ENCODE data around the gene AADAT. TPM values are rescaled to one million over a fixed set of nuclear protein-coding genes. Genes with fewer than 3 reads are reported as not detected.

The AADAT gene
- total and polyA plus RNA-seq, 4 donors = 3.8 to 16.1 (median 12.4) TPM

GRCh38 chr4:170051402-170051801, 38.4 kb downstream of the AADAT start:
- Histone ChIP-seq H3K4me1 (ENCODE audit: control insufficient read depth in 4 of 4, insufficient read depth in 4 of 4, low read length in 3 of 4) (no peaks in the 10 kb centered on the region), H3K27ac (ENCODE audit: low read depth in 1 of 2, low read length in 2 of 2) (no peak overlapping the region), H3K9ac (ENCODE audit: low read depth in 1 of 2, low read length in 2 of 2) (no peak overlapping the region), H3K36me3 (ENCODE audit: control insufficient read depth in 4 of 4, insufficient read depth in 3 of 4, low read depth in 1 of 4, low read length in 3 of 4) (no peaks in the 10 kb centered on the region), H3K4me3 (ENCODE audit: low read depth in 1 of 3, low read length in 3 of 3) (no peak overlapping the region), H3K9me3 (ENCODE audit: control insufficient read depth in 4 of 4, low read length in 3 of 4) (no peaks in the 10 kb centered on the region), H3K27me3 (ENCODE audit: control insufficient read depth in 4 of 4, insufficient read depth in 4 of 4, low read length in 3 of 4) (no peaks in the 10 kb centered on the region)
- TF ChIP-seq HNF4A (conservative IDR thresholded peaks at IDR 0.05) (no peak), HNF4G (IDR thresholded peaks at IDR 0.05) (no peak), FOXA1 (IDR thresholded peaks at IDR 0.05) (no peak), REST (IDR thresholded peaks at IDR 0.05) (no peak), TAF1 (conservative IDR thresholded peaks at IDR 0.05) (no peak), EGR1 (IDR thresholded peaks at IDR 0.05; ENCODE audit: low read depth in 2 of 2) (no peak), SP1 (IDR thresholded peaks at IDR 0.05) (no peak), ATF3 (IDR thresholded peaks at IDR 0.05) (no peak), ZBTB33 (IDR thresholded peaks at IDR 0.05) (no peak), GABPA (IDR thresholded peaks at IDR 0.05 in 1 of 2, conservative IDR thresholded peaks at IDR 0.05 in 1 of 2) (no peak), JUND (IDR thresholded peaks at IDR 0.05) (no peak)
- no peak for DNase-seq (ENCODE audit: low spot score)
- 94% methylated on average over 2 of the region's 2 CpGs for WGBS

GRCh38 chr4:170049766-170050165, 40.0 kb downstream of the AADAT start:
- Histone ChIP-seq H3K36me3 (ENCODE audit: control insufficient read depth in 4 of 4, insufficient read depth in 3 of 4, low read depth in 1 of 4, low read length in 3 of 4) (no peaks in the 10 kb centered on the region), H3K4me3 (ENCODE audit: low read depth in 1 of 3, low read length in 3 of 3) (no peak overlapping the region), H3K9ac (ENCODE audit: low read depth in 1 of 2, low read length in 2 of 2) (no peak overlapping the region), H3K27me3 (ENCODE audit: control insufficient read depth in 4 of 4, insufficient read depth in 4 of 4, low read length in 3 of 4) (no peaks in the 10 kb centered on the region), H3K4me1 (ENCODE audit: control insufficient read depth in 4 of 4, insufficient read depth in 4 of 4, low read length in 3 of 4) (no peaks in the 10 kb centered on the region), H3K9me3 (ENCODE audit: control insufficient read depth in 4 of 4, low read length in 3 of 4) (no peaks in the 10 kb centered on the region), H3K27ac (ENCODE audit: low read depth in 1 of 2, low read length in 2 of 2) (no peak overlapping the region)
- TF ChIP-seq ATF3 (IDR thresholded peaks at IDR 0.05) (no peak), ZBTB33 (IDR thresholded peaks at IDR 0.05) (no peak), FOXA1 (IDR thresholded peaks at IDR 0.05) (no peak), MAX (IDR thresholded peaks at IDR 0.05) (no peak), JUND (IDR thresholded peaks at IDR 0.05) (no peak), SP1 (IDR thresholded peaks at IDR 0.05) (no peak), YY1 (IDR thresholded peaks at IDR 0.05) (no peak), GABPA (IDR thresholded peaks at IDR 0.05 in 1 of 2, conservative IDR thresholded peaks at IDR 0.05 in 1 of 2) (no peak), FOXA2 (IDR thresholded peaks at IDR 0.05) (no peak), HNF4A (conservative IDR thresholded peaks at IDR 0.05) (no peak), RAD21 (IDR thresholded peaks at IDR 0.05) (no peak), TAF1 (conservative IDR thresholded peaks at IDR 0.05) (no peak), HNF4G (IDR thresholded peaks at IDR 0.05) (no peak), RXRA (IDR thresholded peaks at IDR 0.05) (no peak), NR2F2 (IDR thresholded peaks at IDR 0.05) (no peak), CTCF (IDR thresholded peaks at IDR 0.05; ENCODE audit: low read depth, low read length, missing input control) (no peak), EGR1 (IDR thresholded peaks at IDR 0.05; ENCODE audit: low read depth in 2 of 2) (no peak), REST (IDR thresholded peaks at IDR 0.05) (no peak)
- DNase-seq (ENCODE audit: low spot score) = no peak
- 85% methylated on average over 6 of the region's 6 CpGs for WGBS

All from liver (tissue), 9 donors.